ENCODE measurements around the gene PTP4A2. TPM values are rescaled to one million over a fixed set of nuclear protein-coding genes. Genes with fewer than 3 reads are reported as not detected.

Gene PTP4A2
- total and polyA plus RNA-seq, 2 experiments from 2014 or later: 300 to 354 TPM

DNA sequence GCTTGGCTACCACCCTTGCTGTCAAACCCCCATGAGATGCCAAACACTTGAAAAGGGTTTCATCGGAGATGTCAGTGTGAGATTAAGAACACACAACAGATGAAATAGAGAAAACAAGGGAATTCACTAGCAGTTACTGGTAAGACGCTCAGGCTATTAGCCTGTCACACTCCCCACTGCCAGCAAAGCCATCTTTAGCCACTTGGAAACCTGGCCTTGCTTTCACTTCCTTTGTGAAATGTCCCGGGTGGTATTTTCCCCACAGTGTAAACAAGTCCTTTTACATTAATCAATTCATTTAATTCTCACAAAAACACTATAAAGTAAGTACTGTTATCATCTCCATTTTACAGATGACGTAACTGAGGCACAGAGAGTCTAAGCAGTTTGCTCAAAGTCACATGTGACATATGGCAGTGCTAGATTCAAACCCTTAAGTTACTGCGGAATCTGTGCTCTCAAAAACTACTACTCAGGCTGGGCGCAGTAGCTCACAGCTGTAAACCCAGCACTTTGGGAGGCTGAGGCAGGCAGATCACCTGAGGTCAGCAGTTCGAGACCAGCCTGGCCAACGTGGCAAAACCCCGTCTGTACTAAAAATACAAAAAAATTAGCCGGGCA, 42.8 kb upstream of the PTP4A2 start:
- Histone ChIP-seq H3K27me3 (no peaks in the 10 kb centered on the region), H3K9me2 (replicated peaks; ENCODE audit: insufficient read depth) (no peaks in the 10 kb centered on the region), H3K36me3 (replicated peaks; ENCODE audit: insufficient read depth, low read depth) (no peaks in the 10 kb centered on the region), H3K79me2 (no peaks in the 10 kb centered on the region), H3K27ac (no peak overlapping the region), H3K4me2 (no peak overlapping the region), H3K4me1 (ENCODE audit: insufficient read depth) (peaks cover 9% of the 10 kb centered on the region), H3K9me3 (ENCODE audit: low read depth) (no peaks in the 10 kb centered on the region), H2AFZ (no peak overlapping the region), H3K4me3 (no peak overlapping the region), H4K20me1 (ENCODE audit: insufficient read depth, poor library complexity, severe bottlenecking) (no peaks in the 10 kb centered on the region)
- 84% methylated on average over 10 of the region's 10 CpGs for WGBS (ENCODE audit: low lambda C conversion rate, missing lambda C conversion rate)
- DNase-seq (ENCODE audit: low spot score): no peak
- TF ChIP-seq, protein P1, sequence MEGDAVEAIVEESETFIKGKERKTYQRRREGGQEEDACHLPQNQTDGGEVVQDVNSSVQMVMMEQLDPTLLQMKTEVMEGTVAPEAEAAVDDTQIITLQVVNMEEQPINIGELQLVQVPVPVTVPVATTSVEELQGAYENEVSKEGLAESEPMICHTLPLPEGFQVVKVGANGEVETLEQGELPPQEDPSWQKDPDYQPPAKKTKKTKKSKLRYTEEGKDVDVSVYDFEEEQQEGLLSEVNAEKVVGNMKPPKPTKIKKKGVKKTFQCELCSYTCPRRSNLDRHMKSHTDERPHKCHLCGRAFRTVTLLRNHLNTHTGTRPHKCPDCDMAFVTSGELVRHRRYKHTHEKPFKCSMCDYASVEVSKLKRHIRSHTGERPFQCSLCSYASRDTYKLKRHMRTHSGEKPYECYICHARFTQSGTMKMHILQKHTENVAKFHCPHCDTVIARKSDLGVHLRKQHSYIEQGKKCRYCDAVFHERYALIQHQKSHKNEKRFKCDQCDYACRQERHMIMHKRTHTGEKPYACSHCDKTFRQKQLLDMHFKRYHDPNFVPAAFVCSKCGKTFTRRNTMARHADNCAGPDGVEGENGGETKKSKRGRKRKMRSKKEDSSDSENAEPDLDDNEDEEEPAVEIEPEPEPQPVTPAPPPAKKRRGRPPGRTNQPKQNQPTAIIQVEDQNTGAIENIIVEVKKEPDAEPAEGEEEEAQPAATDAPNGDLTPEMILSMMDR (IDR thresholded peaks at IDR 0.05; ENCODE audit: poor library complexity): no peak
- TF ChIP-seq EZH2phosphoT487 (IDR thresholded peaks at IDR 0.05; ENCODE audit: low read depth, severe bottlenecking, unreplicated experiment): no peak
- no peak for TF ChIP-seq EZH2 (IDR thresholded peaks at IDR 0.05; ENCODE audit: borderline replicate concordance)

DNA sequence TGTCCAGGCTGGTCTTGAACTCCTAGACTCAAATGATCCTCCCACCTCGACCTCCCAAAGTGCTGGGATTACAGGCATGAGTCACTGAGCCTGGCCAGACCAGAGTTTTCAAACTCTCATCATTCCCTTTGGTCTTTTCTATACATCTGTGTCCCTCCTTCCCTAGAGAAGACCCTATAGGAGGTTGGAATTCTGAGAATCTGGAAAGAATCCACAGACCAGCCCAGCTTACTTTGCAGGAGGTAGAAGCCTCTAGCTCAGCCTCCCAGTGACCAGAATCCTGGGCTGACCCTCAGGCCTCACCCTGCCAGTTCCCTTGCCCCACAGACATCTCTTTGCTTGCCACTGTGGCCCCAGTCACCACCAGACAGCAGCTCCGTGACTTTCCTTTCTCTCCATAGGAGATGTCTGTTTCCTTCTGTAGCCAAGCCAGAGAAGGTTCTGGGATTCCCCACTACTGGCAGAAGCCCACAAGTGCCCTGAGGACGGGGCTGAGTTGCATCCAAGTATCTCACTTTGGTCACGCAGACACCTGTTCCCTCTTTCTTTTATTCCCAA, 40.8 kb upstream of the PTP4A2 start:
- no peaks in the 10 kb centered on the region for H4K20me1 ChIP-seq (ENCODE audit: insufficient read depth, poor library complexity, severe bottlenecking)

DNA sequence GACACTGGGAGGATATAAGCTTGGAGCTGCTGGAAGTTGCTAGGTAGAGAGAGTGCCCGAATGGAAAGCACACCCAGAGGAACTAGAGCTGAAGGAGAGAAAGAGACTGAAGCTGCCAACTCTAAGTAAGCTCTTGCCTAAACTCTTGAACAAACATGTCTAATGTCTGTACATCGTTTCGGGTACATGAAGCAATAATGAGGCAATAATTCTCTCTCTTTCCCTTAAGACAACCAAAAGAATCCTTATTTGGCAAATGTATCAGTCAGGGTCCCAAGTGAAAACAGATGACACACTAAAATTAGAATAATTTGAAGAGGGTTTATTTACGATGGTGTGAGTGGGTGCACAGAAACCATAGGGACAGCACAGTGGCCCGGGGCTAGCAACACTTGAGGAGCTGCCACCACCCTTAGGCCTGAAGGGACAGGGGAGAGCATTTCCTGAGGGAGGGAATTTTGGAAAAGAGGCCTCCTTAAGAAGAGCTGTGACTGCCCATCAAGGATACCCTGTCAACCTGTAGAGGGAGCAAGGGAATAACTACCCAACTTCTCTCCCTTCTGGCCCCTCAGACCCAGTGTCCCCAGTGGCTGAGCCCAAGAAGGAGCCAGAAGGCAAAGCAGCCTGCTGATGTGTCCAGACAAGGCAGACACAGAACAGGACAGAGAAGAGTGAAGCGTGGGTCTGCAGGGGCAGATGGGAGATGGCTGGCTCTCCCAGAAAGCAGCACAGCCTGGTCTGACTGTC, 39.4 kb upstream of the PTP4A2 start:
- H4K20me1 ChIP-seq (ENCODE audit: insufficient read depth, poor library complexity, severe bottlenecking): no peaks in the 10 kb centered on the region
- H2AFZ ChIP-seq: no peak overlapping the region

More for the DNA sequence above, 40.8 kb upstream of the PTP4A2 start:
- Histone ChIP-seq H3K4me2 (no peak overlapping the region), H3K27ac (no peak overlapping the region), H3K9me2 (replicated peaks; ENCODE audit: insufficient read depth) (no peaks in the 10 kb centered on the region), H3K79me2 (no peaks in the 10 kb centered on the region), H3K27me3 (no peaks in the 10 kb centered on the region), H3K9me3 (ENCODE audit: low read depth) (no peaks in the 10 kb centered on the region), H3K36me3 (replicated peaks; ENCODE audit: insufficient read depth, low read depth) (no peaks in the 10 kb centered on the region), H3K4me1 (ENCODE audit: insufficient read depth) (peaks cover 5% of the 10 kb centered on the region), H3K4me3 (no peak overlapping the region), H2AFZ (no peak overlapping the region)
- TF ChIP-seq, protein P1 (IDR thresholded peaks at IDR 0.05; ENCODE audit: poor library complexity): no peak
- no peak for TF ChIP-seq EZH2 (IDR thresholded peaks at IDR 0.05; ENCODE audit: borderline replicate concordance)
- no peak for TF ChIP-seq EZH2phosphoT487 (IDR thresholded peaks at IDR 0.05; ENCODE audit: low read depth, severe bottlenecking, unreplicated experiment)
- DNase-seq (ENCODE audit: low spot score): no peak
- 68% methylated on average over 4 of the region's 4 CpGs for WGBS (ENCODE audit: low lambda C conversion rate, missing lambda C conversion rate)

More for the DNA sequence above, 39.4 kb upstream of the PTP4A2 start:
- Histone ChIP-seq H3K4me2 (no peak overlapping the region), H3K79me2 (no peaks in the 10 kb centered on the region), H3K36me3 (replicated peaks; ENCODE audit: insufficient read depth, low read depth) (no peaks in the 10 kb centered on the region), H3K4me3 (no peak overlapping the region), H3K9me2 (replicated peaks; ENCODE audit: insufficient read depth) (no peaks in the 10 kb centered on the region), H3K4me1 (ENCODE audit: insufficient read depth) (peaks cover 5% of the 10 kb centered on the region), H3K27ac (peak overlapping the region; percentile 19), H3K27me3 (no peaks in the 10 kb centered on the region), H3K9me3 (ENCODE audit: low read depth) (no peaks in the 10 kb centered on the region)
- TF ChIP-seq, protein P1 (IDR thresholded peaks at IDR 0.05; ENCODE audit: poor library complexity): peak; percentile 33
- no peak for TF ChIP-seq EZH2 (IDR thresholded peaks at IDR 0.05; ENCODE audit: borderline replicate concordance)
- no peak for TF ChIP-seq EZH2phosphoT487 (IDR thresholded peaks at IDR 0.05; ENCODE audit: low read depth, severe bottlenecking, unreplicated experiment)
- peak; percentile 43 for DNase-seq (ENCODE audit: low spot score)
- WGBS (ENCODE audit: low lambda C conversion rate, missing lambda C conversion rate): 58% methylated on average over 6 of the region's 6 CpGs
